ENCODE data around the gene LEMD1.

GRCh38 chr1:205441716-205442050 lies 19.8 kb upstream of the LEMD1 start:
- TF ChIP-seq CTCF (conservative IDR thresholded peaks at IDR 0.05) (no peak), EZH2 (IDR thresholded peaks at IDR 0.05; ENCODE audit: low read depth) (no peak)

Measured in PC-9 (cell line).